Duodenal mucosa (tissue), 2 donors: ENCODE measurements around the gene FSIP1.

Source experiments
- H3K27ac ChIP-seq: one replicate; pipeline ENCODE4 v1.7.0; 2013; ENCODE audit warnings: low read depth, low read length
- H3K27me3 ChIP-seq, 2 donors: one replicate each; pipeline ENCODE4 v1.7.0; 2013; ENCODE audit warnings: low read length in 2 of 2, control low read depth in 1 of 2; ENCODE audit not compliant: insufficient read depth in 2 of 2, control insufficient read depth in 1 of 2
- H3K36me3 ChIP-seq, 2 donors: one replicate each; pipeline ENCODE4 v1.7.0; 2013; ENCODE audit warnings: low read length in 2 of 2, control low read depth in 1 of 2; ENCODE audit not compliant: insufficient read depth in 2 of 2, control insufficient read depth in 1 of 2
- H3K4me1 ChIP-seq, 2 donors: one replicate each; pipeline ENCODE4 v1.7.0; 2013; ENCODE audit warnings: low read length in 2 of 2, control low read depth in 1 of 2; ENCODE audit not compliant: insufficient read depth in 2 of 2, control insufficient read depth in 1 of 2
- H3K4me3 ChIP-seq, 2 donors: one replicate each; pipeline ENCODE4 v1.7.0; 2013; ENCODE audit warnings: low read length in 2 of 2, low read depth in 1 of 2
- H3K9ac ChIP-seq, 2 donors: one replicate each; pipeline ENCODE4 v1.7.0; 2013; ENCODE audit warnings: low read length in 2 of 2, low read depth in 1 of 2
- H3K9me3 ChIP-seq, 2 donors: one replicate each; pipeline ENCODE4 v1.7.0; 2013; ENCODE audit warnings: low read length in 2 of 2, control low read depth in 1 of 2; ENCODE audit not compliant: control insufficient read depth in 1 of 2

Gene FSIP1

GRCh38 chr15:39770748-39771689, 11.6 kb downstream of the FSIP1 start:
- no peaks in the 10 kb centered on the region for H3K9me3 ChIP-seq
- no peaks in the 10 kb centered on the region for H3K4me1 ChIP-seq
- no peak overlapping the region for H3K27ac ChIP-seq
- H3K36me3 ChIP-seq = no peaks in the 10 kb centered on the region
- peak overlapping the region in 1 of 2 donors; percentile 24 for H3K4me3 ChIP-seq
- H3K27me3 ChIP-seq = no peaks in the 10 kb centered on the region
- H3K9ac ChIP-seq = peak overlapping the region in 1 of 2 donors; percentile 22

- H3K9ac ChIP-seq = no peak overlapping the region
Observed at GRCh38 chr15:39767921-39768320, 14.7 kb downstream of the FSIP1 start.

GRCh38 chr15:39761006-39761405, 21.6 kb downstream of the FSIP1 start:
- no peaks in the 10 kb centered on the region for H3K4me1 ChIP-seq
- H3K9ac ChIP-seq = no peak overlapping the region
- no peaks in the 10 kb centered on the region for H3K9me3 ChIP-seq
- H3K36me3 ChIP-seq = no peaks in the 10 kb centered on the region
- H3K27me3 ChIP-seq = no peaks in the 10 kb centered on the region
- H3K27ac ChIP-seq = no peak overlapping the region
- H3K4me3 ChIP-seq = no peak overlapping the region

More at GRCh38 chr15:39767921-39768320, 14.7 kb downstream of the FSIP1 start:
- Histone ChIP-seq H3K27me3 (no peaks in the 10 kb centered on the region), H3K36me3 (no peaks in the 10 kb centered on the region), H3K9me3 (no peaks in the 10 kb centered on the region), H3K27ac (no peak overlapping the region), H3K4me1 (no peaks in the 10 kb centered on the region), H3K4me3 (no peak overlapping the region)

GRCh38 chr15:39756806-39757522, 25.7 kb downstream of the FSIP1 start:
- H3K27ac ChIP-seq = no peak overlapping the region

GRCh38 chr15:39752991-39753390, 29.6 kb downstream of the FSIP1 start:
- H3K36me3 ChIP-seq = no peaks in the 10 kb centered on the region
- no peak overlapping the region for H3K4me3 ChIP-seq
- no peak overlapping the region for H3K27ac ChIP-seq
- H3K9me3 ChIP-seq = no peaks in the 10 kb centered on the region
- no peaks in the 10 kb centered on the region for H3K27me3 ChIP-seq
- no peaks in the 10 kb centered on the region for H3K4me1 ChIP-seq
- H3K9ac ChIP-seq = no peak overlapping the region

More at GRCh38 chr15:39756806-39757522, 25.7 kb downstream of the FSIP1 start:
- H3K27me3 ChIP-seq = no peaks in the 10 kb centered on the region
- no peaks in the 10 kb centered on the region for H3K4me1 ChIP-seq
- no peak overlapping the region for H3K9ac ChIP-seq
- H3K4me3 ChIP-seq = no peak overlapping the region
- H3K9me3 ChIP-seq = no peaks in the 10 kb centered on the region
- no peaks in the 10 kb centered on the region for H3K36me3 ChIP-seq

GRCh38 chr15:39752246-39752645, 30.4 kb downstream of the FSIP1 start:
- Histone ChIP-seq H3K4me3 (no peak overlapping the region), H3K9ac (no peak overlapping the region), H3K4me1 (no peaks in the 10 kb centered on the region), H3K27ac (no peak overlapping the region), H3K27me3 (no peaks in the 10 kb centered on the region), H3K9me3 (no peaks in the 10 kb centered on the region), H3K36me3 (no peaks in the 10 kb centered on the region)

GRCh38 chr15:39748276-39748675, 34.4 kb downstream of the FSIP1 start:
- no peaks in the 10 kb centered on the region for H3K4me1 ChIP-seq
- no peaks in the 10 kb centered on the region for H3K9me3 ChIP-seq
- H3K4me3 ChIP-seq = no peak overlapping the region
- H3K36me3 ChIP-seq = no peaks in the 10 kb centered on the region
- no peaks in the 10 kb centered on the region for H3K27me3 ChIP-seq
- H3K27ac ChIP-seq = no peak overlapping the region
- H3K9ac ChIP-seq = no peak overlapping the region

GRCh38 chr15:39747326-39747725, 35.3 kb downstream of the FSIP1 start:
- Histone ChIP-seq H3K4me1 (no peaks in the 10 kb centered on the region), H3K9me3 (no peaks in the 10 kb centered on the region), H3K36me3 (no peaks in the 10 kb centered on the region), H3K4me3 (no peak overlapping the region), H3K27ac (no peak overlapping the region), H3K9ac (no peak overlapping the region), H3K27me3 (no peaks in the 10 kb centered on the region)

- Histone ChIP-seq H3K4me3 (no peak overlapping the region), H3K4me1 (no peaks in the 10 kb centered on the region), H3K27me3 (no peaks in the 10 kb centered on the region), H3K9me3 (no peaks in the 10 kb centered on the region), H3K27ac (no peak overlapping the region), H3K36me3 (no peaks in the 10 kb centered on the region), H3K9ac (no peak overlapping the region)
Observed at GRCh38 chr15:39746714-39747276, 35.8 kb downstream of the FSIP1 start.

GRCh38 chr15:39746176-39746575, 36.5 kb downstream of the FSIP1 start:
- H3K9me3 ChIP-seq = no peaks in the 10 kb centered on the region
- no peaks in the 10 kb centered on the region for H3K4me1 ChIP-seq
- H3K27ac ChIP-seq = no peak overlapping the region
- no peak overlapping the region for H3K4me3 ChIP-seq
- H3K9ac ChIP-seq = no peak overlapping the region
- H3K36me3 ChIP-seq = no peaks in the 10 kb centered on the region
- H3K27me3 ChIP-seq = no peaks in the 10 kb centered on the region
